SK-N-SH treated with all-trans-retinoic acid at 6 μM for 48 hours (cell line): Measurements from ENCODE around the gene RHBDD1.

Experiments used
- PATZ1 ChIP-seq: fragments of 250-450 bp; sonication (Bioruptor Pico); IDR thresholded peaks from 2 replicates; pipeline ENCODE4 v1.8.0; 2020; ENCODE audit warnings: mild to moderate bottlenecking, moderate library complexity, borderline replicate concordance
- PPARA ChIP-seq: fragments of 250-450 bp; sonication (Bioruptor Pico); IDR thresholded peaks from 2 replicates; pipeline ENCODE4 v1.5.0; 2020; ENCODE audit warnings: mild to moderate bottlenecking, borderline replicate concordance
- RARB ChIP-seq: fragments of 250-450 bp; sonication (Bioruptor Pico); IDR thresholded peaks from 2 replicates; pipeline ENCODE4 v1.8.0; 2021; ENCODE audit warnings: mild to moderate bottlenecking, moderate library complexity

- TF ChIP-seq RARB, result no peak
- no peak for TF ChIP-seq PATZ1 (CRISPR knock-in tag)
- TF ChIP-seq PPARA (CRISPR knock-in tag), result no peak
Observed at GRCh38 chr2:226965376-226965775, 129.5 kb downstream of the RHBDD1 start.
